ENCODE data around the gene PRDX5. TPM values are rescaled to one million over a fixed set of nuclear protein-coding genes. Genes with fewer than 3 reads are reported as not detected.

The PRDX5 gene
- total and polyA plus RNA-seq, 2 experiments from 2014 or later = 260 to 436 TPM

- H3K79me2 ChIP-seq (ENCODE audit: insufficient read depth) = no peaks in the 10 kb centered on the region
- H3K27ac ChIP-seq = no peak overlapping the region
- peaks cover 22% of the 10 kb centered on the region; the same call in 1 of the 2 replicates for H3K36me3 ChIP-seq (ENCODE audit: low read depth)
- 91 to 92% methylated on average over 27 to 37 of the region's 46 CpGs for WGBS, 2 experiments (ENCODE audit: low coverage in 1 of 2, low lambda C conversion rate in 2 of 2, missing lambda C conversion rate in 2 of 2)
- H2AFZ ChIP-seq = no peak overlapping the region
- peaks cover 5% of the 10 kb centered on the region; the same call in 1 of the 2 replicates for H3K4me1 ChIP-seq (ENCODE audit: insufficient read depth)
- H3K27me3 ChIP-seq (replicated peaks; ENCODE audit: insufficient read depth) = no peaks in the 10 kb centered on the region
- DNase-seq = no peak
- H3K9me2 ChIP-seq (ENCODE audit: insufficient read depth) = no peaks in the 10 kb centered on the region
- in situ Hi-C loops (cut with MboI) = no loop called here
- TF ChIP-seq EZH2 (IDR thresholded peaks at IDR 0.05; ENCODE audit: insufficient read depth, poor library complexity, severe bottlenecking) (no peak), EZH2phosphoT487 (IDR thresholded peaks at IDR 0.05; ENCODE audit: insufficient read depth, low read depth) (no peak)
- no peaks in the 10 kb centered on the region for H4K20me1 ChIP-seq (ENCODE audit: insufficient read depth)
- no peak overlapping the region for H3K9ac ChIP-seq
- H3K4me3 ChIP-seq = no peak overlapping the region
- no peaks in the 10 kb centered on the region for H3K9me3 ChIP-seq (ENCODE audit: low read depth)
- peaks cover 5% of the 10 kb centered on the region; the same call in 1 of the 2 replicates for H3F3A ChIP-seq (ENCODE audit: insufficient read depth)
- H3K4me2 ChIP-seq (ENCODE audit: unreplicated experiment) = no peak overlapping the region
Measured at GRCh38 chr11:64367931-64368672, 50.2 kb downstream of the PRDX5 start.

GRCh38 chr11:64368673-64369074 lies 50.8 kb downstream of the PRDX5 start:
- Histone ChIP-seq H3K4me1 (ENCODE audit: insufficient read depth) (peaks cover 5% of the 10 kb centered on the region; the same call in 1 of the 2 replicates), H3K4me2 (ENCODE audit: unreplicated experiment) (no peak overlapping the region), H3K27ac (no peak overlapping the region), H3K9me2 (ENCODE audit: insufficient read depth) (no peaks in the 10 kb centered on the region), H2AFZ (no peak overlapping the region), H3K27me3 (replicated peaks; ENCODE audit: insufficient read depth) (no peaks in the 10 kb centered on the region), H3K9ac (no peak overlapping the region), H4K20me1 (ENCODE audit: insufficient read depth) (no peaks in the 10 kb centered on the region), H3K79me2 (ENCODE audit: insufficient read depth) (no peaks in the 10 kb centered on the region), H3F3A (ENCODE audit: insufficient read depth) (peaks cover 5% of the 10 kb centered on the region; the same call in 1 of the 2 replicates), H3K36me3 (ENCODE audit: low read depth) (peaks cover 18% of the 10 kb centered on the region; the same call in 1 of the 2 replicates), H3K9me3 (ENCODE audit: low read depth) (no peaks in the 10 kb centered on the region), H3K4me3 (no peak overlapping the region)
- WGBS, 2 experiments (ENCODE audit: low coverage in 1 of 2, low lambda C conversion rate in 2 of 2, missing lambda C conversion rate in 2 of 2) = 92% methylated on average over 22 to 28 of the region's 28 CpGs
- no peak for DNase-seq
- in situ Hi-C loops (cut with MboI) = no loop called here
- TF ChIP-seq EZH2phosphoT487 (IDR thresholded peaks at IDR 0.05; ENCODE audit: insufficient read depth, low read depth) = no peak
- no peak for TF ChIP-seq EZH2 (IDR thresholded peaks at IDR 0.05; ENCODE audit: insufficient read depth, poor library complexity, severe bottlenecking)

DNA sequence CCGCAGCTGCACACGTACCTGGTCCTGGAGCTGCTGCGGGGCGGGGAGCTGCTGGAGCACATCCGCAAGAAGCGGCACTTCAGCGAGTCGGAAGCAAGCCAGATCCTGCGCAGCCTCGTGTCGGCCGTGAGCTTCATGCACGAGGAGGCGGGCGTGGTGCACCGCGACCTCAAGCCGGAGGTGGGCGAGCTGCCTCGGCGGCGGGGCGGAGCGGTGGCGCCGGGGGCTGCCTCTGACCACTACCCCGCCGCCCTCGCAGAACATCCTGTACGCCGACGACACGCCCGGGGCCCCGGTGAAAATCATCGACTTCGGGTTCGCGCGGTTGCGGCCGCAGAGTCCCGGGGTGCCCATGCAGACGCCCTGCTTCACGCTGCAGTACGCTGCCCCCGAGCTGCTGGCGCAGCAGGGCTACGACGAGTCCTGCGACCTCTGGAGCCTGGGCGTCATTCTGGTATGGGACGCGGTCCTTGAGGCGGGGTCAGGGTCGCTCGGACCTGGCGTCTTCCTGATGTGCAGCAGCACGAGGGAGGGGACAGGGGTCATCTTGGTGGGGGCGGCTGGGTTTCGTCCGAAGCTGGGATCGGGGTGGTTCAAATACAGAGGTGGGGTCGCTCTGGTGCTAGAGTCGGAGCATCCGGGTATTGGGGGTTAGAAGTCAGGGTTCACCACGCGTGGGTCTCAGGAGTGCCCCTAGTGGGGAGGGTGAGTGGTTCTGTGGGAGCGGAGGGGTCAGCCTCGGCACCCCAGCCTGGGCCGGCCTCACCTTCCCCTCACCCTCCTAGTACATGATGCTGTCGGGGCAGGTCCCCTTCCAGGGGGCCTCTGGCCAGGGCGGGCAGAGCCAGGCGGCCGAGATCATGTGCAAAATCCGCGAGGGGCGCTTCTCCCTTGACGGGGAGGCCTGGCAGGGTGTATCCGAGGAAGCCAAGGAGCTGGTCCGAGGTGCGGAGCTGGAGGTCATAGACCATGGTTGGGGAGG lies 51.8 kb downstream of the PRDX5 start:
- peaks cover 5% of the 10 kb centered on the region; the same call in 1 of the 2 replicates for H3F3A ChIP-seq (ENCODE audit: insufficient read depth)
- no peak overlapping the region for H3K4me3 ChIP-seq
- in situ Hi-C loops (cut with MboI) = no loop called here
- TF ChIP-seq EZH2 (IDR thresholded peaks at IDR 0.05; ENCODE audit: insufficient read depth, poor library complexity, severe bottlenecking) (no peak), EZH2phosphoT487 (IDR thresholded peaks at IDR 0.05; ENCODE audit: insufficient read depth, low read depth) (no peak)
- no peak overlapping the region for H3K27ac ChIP-seq
- no peak overlapping the region for H2AFZ ChIP-seq
- H3K9ac ChIP-seq = no peak overlapping the region
- H3K4me1 ChIP-seq (ENCODE audit: insufficient read depth) = peaks cover 5% of the 10 kb centered on the region; the same call in 1 of the 2 replicates
- DNase-seq = no peak
- H3K9me3 ChIP-seq (ENCODE audit: low read depth) = no peaks in the 10 kb centered on the region
- no peaks in the 10 kb centered on the region for H4K20me1 ChIP-seq (ENCODE audit: insufficient read depth)
- H3K36me3 ChIP-seq (ENCODE audit: low read depth) = peaks cover 18% of the 10 kb centered on the region; the same call in 1 of the 2 replicates
- H3K79me2 ChIP-seq (ENCODE audit: insufficient read depth) = no peaks in the 10 kb centered on the region
- H3K27me3 ChIP-seq (replicated peaks; ENCODE audit: insufficient read depth) = no peaks in the 10 kb centered on the region
- H3K9me2 ChIP-seq (ENCODE audit: insufficient read depth) = no peaks in the 10 kb centered on the region
- no peak overlapping the region for H3K4me2 ChIP-seq (ENCODE audit: unreplicated experiment)
- WGBS, 2 experiments (ENCODE audit: low coverage in 1 of 2, low lambda C conversion rate in 2 of 2, missing lambda C conversion rate in 2 of 2) = 91 to 95% methylated on average over 65 to 80 of the region's 82 CpGs

DNA sequence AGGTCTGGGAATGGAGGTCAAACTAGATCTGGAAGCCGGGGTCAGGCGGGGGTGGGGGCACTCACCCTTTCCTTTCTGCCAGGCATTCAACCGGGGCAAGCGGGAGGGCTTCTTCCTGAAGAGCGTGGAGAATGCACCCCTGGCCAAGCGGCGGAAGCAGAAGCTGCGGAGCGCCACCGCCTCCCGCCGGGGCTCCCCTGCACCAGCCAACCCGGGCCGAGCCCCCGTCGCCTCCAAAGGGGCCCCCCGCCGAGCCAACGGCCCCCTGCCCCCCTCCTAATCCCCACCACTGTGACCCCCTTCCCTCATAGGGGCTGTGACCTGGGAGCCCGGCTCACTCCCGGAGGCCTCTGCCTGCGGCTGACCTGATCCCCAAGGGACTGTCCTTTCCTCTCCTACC lies 53.3 kb downstream of the PRDX5 start:
- TF ChIP-seq EZH2phosphoT487 (IDR thresholded peaks at IDR 0.05; ENCODE audit: insufficient read depth, low read depth) (no peak), EZH2 (IDR thresholded peaks at IDR 0.05; ENCODE audit: insufficient read depth, poor library complexity, severe bottlenecking) (no peak)
- DNase-seq = no peak
- Histone ChIP-seq H4K20me1 (ENCODE audit: insufficient read depth) (no peaks in the 10 kb centered on the region), H3K9me2 (ENCODE audit: insufficient read depth) (no peaks in the 10 kb centered on the region), H3K9me3 (ENCODE audit: low read depth) (no peaks in the 10 kb centered on the region), H3K4me1 (ENCODE audit: insufficient read depth) (peaks cover 5% of the 10 kb centered on the region; the same call in 1 of the 2 replicates), H3K27me3 (replicated peaks; ENCODE audit: insufficient read depth) (no peaks in the 10 kb centered on the region), H3K79me2 (ENCODE audit: insufficient read depth) (no peaks in the 10 kb centered on the region), H3K9ac (no peak overlapping the region), H3F3A (ENCODE audit: insufficient read depth) (peaks cover 5% of the 10 kb centered on the region; the same call in 1 of the 2 replicates), H3K4me2 (ENCODE audit: unreplicated experiment) (no peak overlapping the region), H3K4me3 (no peak overlapping the region), H3K36me3 (ENCODE audit: low read depth) (peaks cover 13% of the 10 kb centered on the region; the same call in 1 of the 2 replicates), H3K27ac (no peak overlapping the region), H2AFZ (no peak overlapping the region)
- in situ Hi-C loops (cut with MboI) = no loop called here
- 90 to 94% methylated on average over 7 to 22 of the region's 22 CpGs for WGBS, 2 experiments (ENCODE audit: low coverage in 1 of 2, low lambda C conversion rate in 2 of 2, missing lambda C conversion rate in 2 of 2)

MicroRNA genes within 50 kb of the gene (microRNA counts, 767-probe panel; counts per million panel counts)
- 447 counts per million, percentile 86 among the panel's probes with 10 or more counts for microRNA hsa-miR-1237

Small RNAs within 50 kb of the gene (microRNA-seq; reads per million reads assigned to microRNA genes)
- 6.1 reads per million, percentile 6 among the genes with 10 or more reads in this experiment for gene MIR1237 (ENCODE audit: borderline number of aligned reads)
- not detected for gene MIR7155 (ENCODE audit: borderline number of aligned reads)

Small RNAs within 50 kb of the gene (small RNA-seq; reads per million reads assigned to genes)
- gene MIR1237 (ENCODE audit: low read depth, low replicate concordance) (not detected), gene MIR7155 (ENCODE audit: low read depth, low replicate concordance) (not detected), gene RF00019 (ENCODE audit: low read depth, low replicate concordance) (not detected)

Other genes with a start within 250 kb of the PRDX5 start
- 21.0 and 403 TPM in 2 replicates for gene MACROD1, start 152.0 kb upstream of the PRDX5 start, total RNA-seq (2014; rRNA removed; shearing (Covaris generic))
- 18.6 and 21.2 TPM in 2 replicates for gene MACROD1, start 152.0 kb upstream of the PRDX5 start, polyA plus RNA-seq (2016; fragmentation: Nextera tagmentation; extraction: Ambion mirVana)
- 115 and 123 TPM in 2 replicates for gene STIP1, start 131.9 kb upstream of the PRDX5 start, total RNA-seq (2014; rRNA removed; shearing (Covaris generic))
- gene STIP1, start 131.9 kb upstream of the PRDX5 start, polyA plus RNA-seq (2016; fragmentation: Nextera tagmentation; extraction: Ambion mirVana) = 128 and 132 TPM in 2 replicates
- gene FERMT3, start 111.4 kb upstream of the PRDX5 start, total RNA-seq (2014; rRNA removed; shearing (Covaris generic)) = 0.51 and 3.9 TPM in 2 replicates
- 1.5 and 2.5 TPM in 2 replicates for gene FERMT3, start 111.4 kb upstream of the PRDX5 start, polyA plus RNA-seq (2016; fragmentation: Nextera tagmentation; extraction: Ambion mirVana)
- 53.7 and 66.0 TPM in 2 replicates for gene TRPT1, start 91.9 kb upstream of the PRDX5 start, total RNA-seq (2014; rRNA removed; shearing (Covaris generic))
- 50.7 and 54.7 TPM in 2 replicates for gene TRPT1, start 91.9 kb upstream of the PRDX5 start, polyA plus RNA-seq (2016; fragmentation: Nextera tagmentation; extraction: Ambion mirVana)
- gene NUDT22, start 91.8 kb upstream of the PRDX5 start, total RNA-seq (2014; rRNA removed; shearing (Covaris generic)) = 75.9 and 97.9 TPM in 2 replicates
- gene NUDT22, start 91.8 kb upstream of the PRDX5 start, polyA plus RNA-seq (2016; fragmentation: Nextera tagmentation; extraction: Ambion mirVana) = 74.5 and 78.9 TPM in 2 replicates
- gene DNAJC4, start 87.6 kb upstream of the PRDX5 start, total RNA-seq (2014; rRNA removed; shearing (Covaris generic)) = 2.7 and 11.0 TPM in 2 replicates
- gene DNAJC4, start 87.6 kb upstream of the PRDX5 start, polyA plus RNA-seq (2016; fragmentation: Nextera tagmentation; extraction: Ambion mirVana) = 33.4 and 34.7 TPM in 2 replicates
- gene VEGFB, start 83.5 kb upstream of the PRDX5 start, total RNA-seq (2014; rRNA removed; shearing (Covaris generic)) = 17.7 and 27.8 TPM in 2 replicates
- gene VEGFB, start 83.5 kb upstream of the PRDX5 start, polyA plus RNA-seq (2016; fragmentation: Nextera tagmentation; extraction: Ambion mirVana) = 21.6 and 22.6 TPM in 2 replicates
- gene FKBP2, start 77.0 kb upstream of the PRDX5 start, total RNA-seq (2014; rRNA removed; shearing (Covaris generic)) = 40.7 and 54.4 TPM in 2 replicates
- gene FKBP2, start 77.0 kb upstream of the PRDX5 start, polyA plus RNA-seq (2016; fragmentation: Nextera tagmentation; extraction: Ambion mirVana) = 185 and 188 TPM in 2 replicates
- 231 and 239 TPM in 2 replicates for gene PPP1R14B, start 71.2 kb upstream of the PRDX5 start, total RNA-seq (2014; rRNA removed; shearing (Covaris generic))
- 115 and 150 TPM in 2 replicates for gene PPP1R14B, start 71.2 kb upstream of the PRDX5 start, polyA plus RNA-seq (2016; fragmentation: Nextera tagmentation; extraction: Ambion mirVana)
- gene PLCB3, start 66.6 kb upstream of the PRDX5 start, total RNA-seq (2014; rRNA removed; shearing (Covaris generic)) = 32.7 and 41.7 TPM in 2 replicates
- 6.5 and 7.5 TPM in 2 replicates for gene PLCB3, start 66.6 kb upstream of the PRDX5 start, polyA plus RNA-seq (2016; fragmentation: Nextera tagmentation; extraction: Ambion mirVana)
- 94.8 and 170 TPM in 2 replicates for gene BAD, start 33.5 kb upstream of the PRDX5 start, total RNA-seq (2014; rRNA removed; shearing (Covaris generic))
- gene BAD, start 33.5 kb upstream of the PRDX5 start, polyA plus RNA-seq (2016; fragmentation: Nextera tagmentation; extraction: Ambion mirVana) = 146 and 159 TPM in 2 replicates
- 20.9 and 37.6 TPM in 2 replicates for gene GPR137, start 32.3 kb upstream of the PRDX5 start, total RNA-seq (2014; rRNA removed; shearing (Covaris generic))
- gene GPR137, start 32.3 kb upstream of the PRDX5 start, polyA plus RNA-seq (2016; fragmentation: Nextera tagmentation; extraction: Ambion mirVana) = 35.7 and 37.0 TPM in 2 replicates
- not detected in 2 replicates for gene KCNK4, start 26.8 kb upstream of the PRDX5 start, total RNA-seq (2014; rRNA removed; shearing (Covaris generic))
- gene KCNK4, start 26.8 kb upstream of the PRDX5 start, polyA plus RNA-seq (2016; fragmentation: Nextera tagmentation; extraction: Ambion mirVana) = 0.13 TPM in 1 of 2 replicates, not detected in the other
- gene CATSPERZ, start 17.8 kb upstream of the PRDX5 start, total RNA-seq (2014; rRNA removed; shearing (Covaris generic)) = not detected in 2 replicates
- not detected in 2 replicates for gene CATSPERZ, start 17.8 kb upstream of the PRDX5 start, polyA plus RNA-seq (2016; fragmentation: Nextera tagmentation; extraction: Ambion mirVana)
- gene ESRRA, start 12.6 kb upstream of the PRDX5 start, total RNA-seq (2014; rRNA removed; shearing (Covaris generic)) = 38.6 and 41.9 TPM in 2 replicates
- 17.2 and 18.1 TPM in 2 replicates for gene ESRRA, start 12.6 kb upstream of the PRDX5 start, polyA plus RNA-seq (2016; fragmentation: Nextera tagmentation; extraction: Ambion mirVana)
- 161 and 183 TPM in 2 replicates for gene TRMT112, start 562 bp upstream of the PRDX5 start, total RNA-seq (2014; rRNA removed; shearing (Covaris generic))
- gene TRMT112, start 562 bp upstream of the PRDX5 start, polyA plus RNA-seq (2016; fragmentation: Nextera tagmentation; extraction: Ambion mirVana) = 269 and 282 TPM in 2 replicates
- 1.8 TPM in 2 replicates for gene CCDC88B, start 22.1 kb downstream of the PRDX5 start, total RNA-seq (2014; rRNA removed; shearing (Covaris generic))
- gene CCDC88B, start 22.1 kb downstream of the PRDX5 start, polyA plus RNA-seq (2016; fragmentation: Nextera tagmentation; extraction: Ambion mirVana) = 2.6 and 3.1 TPM in 2 replicates
- gene RPS6KA4, start 41.0 kb downstream of the PRDX5 start, total RNA-seq (2014; rRNA removed; shearing (Covaris generic)) = 61.0 and 81.8 TPM in 2 replicates
- gene RPS6KA4, start 41.0 kb downstream of the PRDX5 start, polyA plus RNA-seq (2016; fragmentation: Nextera tagmentation; extraction: Ambion mirVana) = 12.2 and 13.6 TPM in 2 replicates
- gene SLC22A11, start 237.8 kb downstream of the PRDX5 start, total RNA-seq (2014; rRNA removed; shearing (Covaris generic)) = not detected in 2 replicates
- gene SLC22A11, start 237.8 kb downstream of the PRDX5 start, polyA plus RNA-seq (2016; fragmentation: Nextera tagmentation; extraction: Ambion mirVana) = not detected in 2 replicates

Data from GM23248 (cell line).